Measurements from ENCODE around the gene NKX2-2.

DNA sequence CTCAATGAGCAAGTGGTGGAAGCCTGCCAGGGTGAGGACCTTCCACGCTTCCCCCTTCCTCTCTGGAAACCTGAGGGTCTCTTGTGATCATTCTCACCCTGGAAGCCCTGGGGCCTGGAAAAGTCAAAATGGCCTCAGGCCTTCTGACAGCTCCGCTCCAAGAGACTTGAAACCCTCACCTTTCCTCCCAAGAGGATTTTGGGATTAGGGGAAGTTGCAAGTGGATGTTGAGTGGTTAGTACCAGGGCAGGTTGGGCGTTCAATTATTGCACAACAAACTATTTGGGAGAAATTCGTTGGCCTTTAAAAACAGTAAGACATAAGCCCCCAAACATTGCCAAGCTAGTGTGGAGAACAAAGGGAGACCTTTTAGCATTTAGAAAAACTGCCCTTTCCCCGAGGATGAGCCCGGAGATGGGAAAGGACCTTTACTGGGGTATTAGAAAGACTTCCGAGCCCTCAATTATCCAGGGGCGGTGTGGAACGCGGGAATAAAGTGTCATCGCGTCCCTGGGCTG, 4.7 kb downstream of the NKX2-2 start:
- no peak for TF ChIP-seq CHD4 (IDR thresholded peaks at IDR 0.05; ENCODE audit: borderline replicate concordance)
- TF ChIP-seq CTCF (IDR thresholded peaks at IDR 0.05), result no peak
- TF ChIP-seq NFE2L2 (conservative IDR thresholded peaks at IDR 0.05; ENCODE audit: low read length), result no peak
- TF ChIP-seq MAZ (IDR thresholded peaks at IDR 0.05; ENCODE audit: borderline replicate concordance, low read depth, low read length), result no peak
- no peak for TF ChIP-seq EP300 (IDR thresholded peaks at IDR 0.05)
- TF ChIP-seq POLR2A (IDR thresholded peaks at IDR 0.05; ENCODE audit: low read length), result no peak
- TF ChIP-seq HDAC2 (IDR thresholded peaks at IDR 0.05), result no peak
- no peak for TF ChIP-seq CBX8 (IDR thresholded peaks at IDR 0.05)
- TF ChIP-seq CEBPB (IDR thresholded peaks at IDR 0.05), result no peak
- no peak for TF ChIP-seq MAFK (IDR thresholded peaks at IDR 0.05; ENCODE audit: partially characterized antibody)
- TF ChIP-seq HMGXB4 (CRISPR knock-in tag; IDR thresholded peaks at IDR 0.05; ENCODE audit: borderline replicate concordance), result no peak
- TF ChIP-seq, protein P1, sequence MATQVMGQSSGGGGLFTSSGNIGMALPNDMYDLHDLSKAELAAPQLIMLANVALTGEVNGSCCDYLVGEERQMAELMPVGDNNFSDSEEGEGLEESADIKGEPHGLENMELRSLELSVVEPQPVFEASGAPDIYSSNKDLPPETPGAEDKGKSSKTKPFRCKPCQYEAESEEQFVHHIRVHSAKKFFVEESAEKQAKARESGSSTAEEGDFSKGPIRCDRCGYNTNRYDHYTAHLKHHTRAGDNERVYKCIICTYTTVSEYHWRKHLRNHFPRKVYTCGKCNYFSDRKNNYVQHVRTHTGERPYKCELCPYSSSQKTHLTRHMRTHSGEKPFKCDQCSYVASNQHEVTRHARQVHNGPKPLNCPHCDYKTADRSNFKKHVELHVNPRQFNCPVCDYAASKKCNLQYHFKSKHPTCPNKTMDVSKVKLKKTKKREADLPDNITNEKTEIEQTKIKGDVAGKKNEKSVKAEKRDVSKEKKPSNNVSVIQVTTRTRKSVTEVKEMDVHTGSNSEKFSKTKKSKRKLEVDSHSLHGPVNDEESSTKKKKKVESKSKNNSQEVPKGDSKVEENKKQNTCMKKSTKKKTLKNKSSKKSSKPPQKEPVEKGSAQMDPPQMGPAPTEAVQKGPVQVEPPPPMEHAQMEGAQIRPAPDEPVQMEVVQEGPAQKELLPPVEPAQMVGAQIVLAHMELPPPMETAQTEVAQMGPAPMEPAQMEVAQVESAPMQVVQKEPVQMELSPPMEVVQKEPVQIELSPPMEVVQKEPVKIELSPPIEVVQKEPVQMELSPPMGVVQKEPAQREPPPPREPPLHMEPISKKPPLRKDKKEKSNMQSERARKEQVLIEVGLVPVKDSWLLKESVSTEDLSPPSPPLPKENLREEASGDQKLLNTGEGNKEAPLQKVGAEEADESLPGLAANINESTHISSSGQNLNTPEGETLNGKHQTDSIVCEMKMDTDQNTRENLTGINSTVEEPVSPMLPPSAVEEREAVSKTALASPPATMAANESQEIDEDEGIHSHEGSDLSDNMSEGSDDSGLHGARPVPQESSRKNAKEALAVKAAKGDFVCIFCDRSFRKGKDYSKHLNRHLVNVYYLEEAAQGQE (IDR thresholded peaks at IDR 0.05), result no peak
